Mucosa of stomach (tissue), 1 donor: ENCODE measurements around the gene ALDH6A1.

ENCODE experiments used
- H3K27me3 ChIP-seq: one replicate; pipeline ENCODE4 v1.7.0; 2013; ENCODE audit warnings: mild to moderate bottlenecking, low read length; ENCODE audit not compliant: control insufficient read depth, insufficient read depth
- H3K36me3 ChIP-seq: one replicate; pipeline ENCODE4 v1.7.0; 2013; ENCODE audit warnings: low read length; ENCODE audit not compliant: control insufficient read depth, insufficient read depth
- H3K4me1 ChIP-seq: one replicate; pipeline ENCODE4 v1.7.0; 2013; ENCODE audit warnings: mild to moderate bottlenecking, low read length; ENCODE audit not compliant: control insufficient read depth, insufficient read depth
- H3K4me3 ChIP-seq: one replicate; pipeline ENCODE4 v1.7.0; 2013; ENCODE audit warnings: low read length
- H3K9ac ChIP-seq: one replicate; pipeline ENCODE4 v1.7.0; 2013; ENCODE audit warnings: mild to moderate bottlenecking, low read length, moderate library complexity
- H3K9me3 ChIP-seq: one replicate; pipeline ENCODE4 v1.7.0; 2013; ENCODE audit warnings: mild to moderate bottlenecking, low read length, moderate library complexity; ENCODE audit not compliant: control insufficient read depth
- donor health status: Pancreatic carcinoma.

The ALDH6A1 gene

DNA sequence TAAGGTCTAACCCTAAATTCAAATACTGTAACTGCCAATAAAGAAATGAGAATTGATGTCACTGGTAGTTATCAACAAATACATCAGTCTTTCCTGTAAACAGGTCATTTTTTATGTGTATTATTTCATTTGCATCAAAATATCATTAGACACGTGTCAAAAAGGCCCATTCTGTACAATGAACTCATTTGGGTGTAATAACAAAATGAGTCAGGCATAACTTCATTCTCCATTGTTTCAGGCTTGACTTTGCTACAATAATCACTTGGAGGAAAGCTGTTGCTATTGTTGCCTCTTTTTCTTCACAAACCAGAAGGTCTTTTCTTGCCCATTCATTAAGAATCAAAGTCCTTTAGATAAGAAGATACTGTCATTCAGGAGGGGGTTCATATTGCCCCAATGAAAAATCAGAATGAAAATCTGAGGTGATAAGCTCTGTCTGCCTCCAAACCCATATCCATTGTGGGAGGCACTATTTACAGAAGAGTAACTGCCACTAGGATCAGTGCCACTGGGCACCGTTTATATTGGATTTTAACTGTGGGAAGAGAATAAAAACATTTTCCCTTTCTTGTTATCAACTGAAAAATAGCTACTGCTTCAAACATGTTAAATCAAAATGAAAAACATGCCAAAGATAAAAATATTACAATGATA is 75.3 kb downstream of the ALDH6A1 start:
- no peak overlapping the region for H3K9ac ChIP-seq
- H3K27me3 ChIP-seq: no peaks in the 10 kb centered on the region
- H3K4me1 ChIP-seq: peaks cover 2% of the 10 kb centered on the region
- no peak overlapping the region for H3K4me3 ChIP-seq
- H3K36me3 ChIP-seq: peaks cover 4% of the 10 kb centered on the region
- H3K9me3 ChIP-seq: no peaks in the 10 kb centered on the region
